Ishikawa (cell line): ENCODE results near the gene GPANK1.

ENCODE experiments used
- CEBPB ChIP-seq: IDR thresholded peaks from 2 replicates; pipeline ENCODE4 v1.6.1; 2012
- CREB1 ChIP-seq: IDR thresholded peaks from 2 replicates; pipeline ENCODE4 v1.6.1; 2012; ENCODE audit warnings: low read depth
- EGR1 ChIP-seq: IDR thresholded peaks from 2 replicates; pipeline ENCODE4 v1.6.1; 2012
- EP300 ChIP-seq: IDR thresholded peaks from 2 replicates; pipeline ENCODE4 v1.6.1; 2012; ENCODE audit warnings: borderline replicate concordance
- FOXM1 ChIP-seq: IDR thresholded peaks from 2 replicates; pipeline ENCODE4 v1.6.1; 2012; ENCODE audit warnings: low read depth, borderline replicate concordance
- MAX ChIP-seq: IDR thresholded peaks from 2 replicates; pipeline ENCODE4 v1.6.1; 2012
- NFIC ChIP-seq: IDR thresholded peaks from 2 replicates; pipeline ENCODE4 v1.6.1; 2012
- RAD21 ChIP-seq: IDR thresholded peaks from 2 replicates; pipeline ENCODE4 v1.6.1; 2012; ENCODE audit warnings: low read depth
- REST ChIP-seq: IDR thresholded peaks from 2 replicates; pipeline ENCODE4 v1.6.1; 2012; ENCODE audit warnings: low read depth, mild to moderate bottlenecking
- TAF1 ChIP-seq: IDR thresholded peaks from 2 replicates; pipeline ENCODE4 v1.6.1; 2012; ENCODE audit warnings: low read depth, mild to moderate bottlenecking
- TCF12 ChIP-seq: IDR thresholded peaks from 2 replicates; pipeline ENCODE4 v1.6.1; 2012; ENCODE audit warnings: low read depth
- TEAD4 ChIP-seq: IDR thresholded peaks from 2 replicates; pipeline ENCODE4 v1.6.1; 2012
- USF1 ChIP-seq: IDR thresholded peaks from 2 replicates; pipeline ENCODE4 v1.6.1; 2012
- YY1 ChIP-seq: IDR thresholded peaks from 2 replicates; pipeline ENCODE4 v1.6.1; 2012; ENCODE audit warnings: low read depth
- ZBTB7A ChIP-seq: IDR thresholded peaks from 2 replicates; pipeline ENCODE4 v1.6.1; 2012; ENCODE audit warnings: low read depth

GPANK1 gene

GRCh38 chr6:31643818-31644454 is 20.9 kb downstream of the GPANK1 start:
- no peak for TF ChIP-seq USF1
- no peak for TF ChIP-seq REST
- no peak for TF ChIP-seq FOXM1
- TF ChIP-seq NFIC, result no peak
- TF ChIP-seq MAX, result no peak
- TF ChIP-seq TAF1, result no peak
- no peak for TF ChIP-seq CREB1
- no peak for TF ChIP-seq TEAD4
- TF ChIP-seq EP300, result no peak
- no peak for TF ChIP-seq CEBPB
- TF ChIP-seq TCF12, result no peak
- no peak for TF ChIP-seq ZBTB7A
- TF ChIP-seq EGR1, result no peak
- TF ChIP-seq RAD21, result no peak
- no peak for TF ChIP-seq YY1

- TF ChIP-seq USF1 (no peak), EP300 (no peak), FOXM1 (no peak), NFIC (no peak), TAF1 (no peak), MAX (no peak), YY1 (no peak), CREB1 (no peak), TEAD4 (no peak), REST (no peak), TCF12 (no peak), CEBPB (no peak), RAD21 (no peak), ZBTB7A (no peak), EGR1 (no peak)
Measured at GRCh38 chr6:31642798-31643570, 21.8 kb downstream of the GPANK1 start.

- TF ChIP-seq EP300 (no peak), USF1 (no peak), TEAD4 (no peak), CEBPB (no peak), TCF12 (no peak), ZBTB7A (no peak), CREB1 (no peak), EGR1 (no peak), YY1 (no peak), NFIC (no peak), REST (no peak), RAD21 (no peak), MAX (no peak), TAF1 (no peak), FOXM1 (no peak)
Measured at GRCh38 chr6:31641370-31641769, 23.4 kb downstream of the GPANK1 start.
